ENCODE data around the gene GLDC.
"Not testable (repeated sequence)": the region's sequence is repeated elsewhere in the genome, so short reads cannot be mapped to it uniquely, and the experiment has no call there.

Gene GLDC

DNA sequence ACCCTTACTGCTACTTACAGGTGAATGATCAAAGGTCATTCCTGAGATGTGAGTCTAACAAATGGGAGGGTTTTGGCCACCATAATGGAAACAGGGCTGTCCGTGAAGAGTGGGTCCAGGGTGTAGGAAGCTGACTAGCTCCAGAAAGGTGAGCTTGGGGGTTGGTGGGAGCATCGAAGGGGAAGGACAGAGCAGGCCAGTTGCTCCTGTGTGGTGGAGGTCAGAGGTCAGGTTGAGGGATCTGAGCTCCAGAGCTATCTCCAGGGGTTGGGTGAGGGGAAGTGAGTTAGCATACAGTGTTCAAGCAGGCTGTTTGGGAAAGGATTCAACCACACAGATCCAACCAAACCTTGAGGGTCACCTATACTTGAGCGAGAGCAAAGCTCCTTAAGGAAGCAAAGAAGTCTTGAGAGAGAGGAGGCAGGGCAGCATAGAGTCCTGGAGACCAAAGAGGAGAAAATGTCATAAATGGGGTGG, 18.7 kb upstream of the GLDC start:
- no peak for DNase-seq (ENCODE audit: low read depth, low spot score)

DNA sequence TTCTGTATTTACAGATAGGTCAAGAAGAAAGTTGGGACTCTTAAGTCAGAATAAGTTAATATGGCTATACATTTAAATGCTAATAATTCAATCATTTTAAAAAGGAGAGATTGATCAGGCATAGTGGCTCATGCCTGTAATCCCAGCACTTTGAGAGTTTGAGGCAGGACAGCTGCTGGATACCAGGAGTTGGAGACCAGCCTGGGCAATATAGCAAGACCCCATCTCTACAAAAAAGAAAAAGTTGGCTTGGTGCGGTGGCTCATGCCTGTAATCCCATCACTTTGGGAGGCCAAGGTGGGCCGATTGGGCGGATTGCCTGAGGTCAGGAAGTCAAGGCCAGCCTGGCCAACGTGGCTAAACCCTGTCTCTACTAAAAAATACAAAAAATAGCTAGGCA, 15.0 kb upstream of the GLDC start:
- DNase-seq (ENCODE audit: low read depth, low spot score): no peak

DNA sequence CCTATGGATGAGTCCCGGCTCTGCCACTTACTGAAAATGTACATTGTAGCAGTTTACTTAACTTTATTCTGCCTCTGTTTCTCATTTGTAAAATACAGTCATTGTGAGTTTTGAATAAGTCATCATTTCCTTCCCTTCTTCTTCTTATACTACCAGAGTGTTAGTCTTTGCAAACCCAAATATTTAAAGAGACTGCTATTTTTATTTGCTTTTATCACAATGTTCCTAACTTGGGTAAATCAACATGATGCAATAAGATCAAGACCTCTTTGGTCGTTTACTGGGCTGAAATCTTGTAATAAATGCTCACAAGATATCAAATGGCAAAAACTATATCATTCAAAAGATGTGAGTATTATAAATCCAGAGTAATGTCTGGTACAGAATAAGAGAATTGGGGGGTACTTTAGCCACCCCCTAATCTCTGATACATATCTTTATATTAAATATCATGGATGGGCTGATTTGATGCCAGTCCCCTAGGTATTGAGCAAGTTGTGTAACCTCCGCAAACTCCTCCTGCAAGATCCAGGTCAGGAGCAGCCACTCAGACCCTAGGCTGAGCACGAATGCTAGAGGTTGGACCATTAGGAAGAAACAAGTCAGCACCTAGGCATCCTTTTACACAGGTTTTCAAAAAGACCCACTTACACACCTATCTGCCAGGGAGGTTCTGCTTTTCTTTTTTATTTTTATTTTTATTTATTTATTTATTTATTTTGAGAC, 13.3 kb upstream of the GLDC start:
- DNase-seq (ENCODE audit: low read depth, low spot score): no peak

GRCh38 chr9:6656614-6657300, 11.2 kb upstream of the GLDC start:
- no peak for DNase-seq (ENCODE audit: low read depth, low spot score)

DNA sequence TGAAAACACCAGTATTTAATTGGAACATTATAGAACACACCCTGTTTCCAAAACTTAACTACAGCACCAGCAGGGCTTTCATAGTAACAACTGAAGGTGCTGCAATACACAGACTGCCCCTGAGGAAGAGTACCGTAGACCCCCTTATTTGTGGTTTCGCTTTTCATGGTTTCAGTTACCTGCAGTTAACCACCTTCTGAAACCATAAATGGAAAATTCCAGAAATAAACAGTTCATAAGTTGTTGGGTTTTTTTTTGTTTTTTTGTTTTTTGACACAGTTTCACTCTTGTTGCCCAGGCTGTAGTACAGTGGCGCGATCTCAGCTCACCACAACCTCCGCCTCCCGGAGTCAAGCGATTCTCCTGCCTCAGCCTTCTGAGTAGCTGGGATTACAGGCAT, 9.5 kb upstream of the GLDC start:
- DNase-seq (ENCODE audit: low read depth, low spot score): no peak

GRCh38 chr9:6646293-6646636, 736 bp upstream of the GLDC start:
- no peak for DNase-seq (ENCODE audit: low read depth, low spot score)

DNA sequence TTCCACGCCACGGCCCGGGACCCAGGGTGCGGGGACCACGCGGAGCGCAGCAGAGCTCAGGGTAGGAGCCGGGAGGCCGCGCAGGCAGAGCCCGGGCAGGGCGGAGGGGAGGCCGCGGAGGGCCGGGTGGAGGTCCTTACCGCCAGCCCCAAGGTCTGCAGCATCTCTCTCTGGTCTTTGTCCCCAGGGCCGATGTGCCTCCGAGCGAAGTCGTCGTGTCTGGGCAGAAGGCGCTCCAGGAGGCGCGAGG, 499 bp downstream of the GLDC start:
- not testable (repeated sequence) for DNase-seq (ENCODE audit: low read depth, low spot score)

GRCh38 chr9:6644346-6645104, 1.0 kb downstream of the GLDC start:
- no peak for DNase-seq (ENCODE audit: low read depth, low spot score)

DNA sequence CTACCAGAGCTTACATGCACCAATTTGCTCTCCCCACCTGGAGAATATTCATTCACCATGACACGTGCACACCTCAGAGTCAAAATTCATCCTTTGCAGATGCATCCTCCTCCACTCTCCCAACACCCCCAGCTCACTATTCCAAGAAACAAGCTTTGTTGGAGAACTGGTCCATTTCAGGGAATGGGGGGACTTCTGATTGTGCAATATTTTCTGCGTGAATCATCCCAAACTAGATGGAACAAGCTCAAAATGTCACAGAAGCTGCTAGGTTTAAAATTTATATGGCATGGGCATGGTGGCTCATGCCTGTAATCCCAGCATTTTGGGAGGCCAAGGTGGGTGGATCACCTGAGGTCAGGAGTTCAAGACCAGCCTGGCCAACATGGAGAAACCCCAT, 3.6 kb downstream of the GLDC start:
- DNase-seq (ENCODE audit: low read depth, low spot score): no peak

DNA sequence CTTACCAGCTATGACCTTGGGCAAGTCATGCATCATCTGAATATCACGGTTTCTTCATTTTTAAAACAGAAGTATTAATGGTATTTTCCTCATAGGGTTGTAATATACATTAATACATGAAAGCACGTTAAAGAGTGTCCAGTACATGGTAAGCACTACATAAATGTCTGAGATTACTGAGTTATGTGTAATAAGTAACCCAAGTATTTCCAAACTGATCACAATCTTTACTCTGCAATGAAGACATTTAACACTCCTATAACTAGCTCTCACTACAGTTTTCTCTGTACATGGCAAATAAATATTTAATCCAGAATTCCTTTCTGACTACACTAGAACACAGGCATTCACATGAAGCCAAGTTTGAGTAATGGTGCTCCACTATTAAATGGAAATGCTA, 4.0 kb downstream of the GLDC start:
- no peak for DNase-seq (ENCODE audit: low read depth, low spot score)

GRCh38 chr9:6641056-6641455, 4.5 kb downstream of the GLDC start:
- no peak for DNase-seq (ENCODE audit: low read depth, low spot score)

DNA sequence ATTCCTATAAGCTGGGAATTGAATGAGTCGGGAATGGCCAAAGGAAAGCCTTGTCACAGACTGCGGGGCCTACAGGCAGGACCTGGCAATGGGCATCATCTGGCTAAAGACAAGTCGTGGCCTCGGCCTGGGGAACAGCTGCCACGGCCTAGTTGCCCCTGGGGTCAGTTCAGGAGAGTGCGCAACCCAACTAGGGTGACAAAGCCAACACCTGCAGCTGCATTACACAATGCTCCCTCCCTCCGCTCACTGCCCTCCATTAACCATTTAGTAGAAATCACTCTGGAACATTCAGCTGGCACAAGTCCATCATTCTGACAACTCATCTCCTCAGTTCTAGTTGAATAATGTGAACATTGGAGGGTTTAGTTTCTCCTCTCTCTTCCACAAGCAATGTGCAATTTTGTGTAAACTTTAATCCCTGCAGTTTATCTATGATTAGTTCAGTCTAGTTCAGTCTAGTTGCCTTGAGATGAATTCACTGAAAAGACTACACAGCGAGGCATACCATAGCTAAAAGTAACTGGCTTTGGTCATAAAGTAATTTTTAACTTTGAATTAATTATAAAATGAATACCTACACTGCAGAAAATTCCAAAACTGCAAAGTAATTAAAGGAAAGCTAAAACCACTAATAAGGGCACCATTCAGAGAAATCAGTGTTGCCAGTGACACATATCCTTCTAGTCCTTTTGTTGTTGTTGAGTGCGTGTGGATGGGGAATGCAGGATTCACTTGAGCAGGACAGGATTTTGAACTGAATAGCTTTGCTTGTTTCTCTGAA, 5.1 kb downstream of the GLDC start:
- DNase-seq (ENCODE audit: low read depth, low spot score): no peak

DNA sequence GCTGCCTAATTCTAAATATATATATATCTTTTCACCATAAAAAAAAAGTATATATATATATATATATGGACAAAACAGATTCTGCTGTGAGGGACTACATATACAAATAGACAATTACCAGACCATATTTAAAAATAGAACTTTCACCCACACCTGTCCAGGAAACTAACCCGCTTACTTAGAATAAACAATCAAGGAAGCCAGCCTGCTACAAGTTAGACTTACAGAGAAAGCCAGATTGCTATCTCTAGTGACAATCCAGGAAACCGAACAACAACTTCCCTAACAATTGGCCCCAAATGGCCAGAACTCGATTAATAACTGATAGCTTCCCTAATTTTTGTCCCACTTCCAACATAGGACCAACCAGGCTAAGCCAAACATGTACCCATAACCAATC, 5.9 kb downstream of the GLDC start:
- DNase-seq (ENCODE audit: low read depth, low spot score): no peak

DNA sequence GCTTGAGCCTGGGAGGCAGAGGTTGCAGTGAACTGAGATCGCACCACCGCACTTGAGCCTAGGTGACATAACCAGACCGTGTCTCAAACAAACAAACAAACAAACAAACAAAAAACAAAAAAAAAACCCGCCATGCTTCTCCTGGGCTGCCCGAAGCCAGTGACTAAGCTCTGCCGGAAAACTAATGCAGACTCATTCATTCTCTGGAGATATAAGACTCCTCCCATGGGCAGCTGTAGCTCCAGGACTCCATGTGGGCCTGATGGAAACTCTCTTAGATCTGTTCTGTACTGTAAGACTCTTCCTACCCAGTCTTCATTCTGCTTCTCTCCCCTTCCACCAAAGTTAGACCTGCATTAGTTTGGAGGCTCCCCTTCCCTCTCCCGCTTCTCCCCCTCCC, 11.1 kb downstream of the GLDC start:
- no peak for DNase-seq (ENCODE audit: low read depth, low spot score)

- DNase-seq (ENCODE audit: low read depth, low spot score): no peak
Observed at GRCh38 chr9:6633378-6633777, 12.2 kb downstream of the GLDC start.

DNA sequence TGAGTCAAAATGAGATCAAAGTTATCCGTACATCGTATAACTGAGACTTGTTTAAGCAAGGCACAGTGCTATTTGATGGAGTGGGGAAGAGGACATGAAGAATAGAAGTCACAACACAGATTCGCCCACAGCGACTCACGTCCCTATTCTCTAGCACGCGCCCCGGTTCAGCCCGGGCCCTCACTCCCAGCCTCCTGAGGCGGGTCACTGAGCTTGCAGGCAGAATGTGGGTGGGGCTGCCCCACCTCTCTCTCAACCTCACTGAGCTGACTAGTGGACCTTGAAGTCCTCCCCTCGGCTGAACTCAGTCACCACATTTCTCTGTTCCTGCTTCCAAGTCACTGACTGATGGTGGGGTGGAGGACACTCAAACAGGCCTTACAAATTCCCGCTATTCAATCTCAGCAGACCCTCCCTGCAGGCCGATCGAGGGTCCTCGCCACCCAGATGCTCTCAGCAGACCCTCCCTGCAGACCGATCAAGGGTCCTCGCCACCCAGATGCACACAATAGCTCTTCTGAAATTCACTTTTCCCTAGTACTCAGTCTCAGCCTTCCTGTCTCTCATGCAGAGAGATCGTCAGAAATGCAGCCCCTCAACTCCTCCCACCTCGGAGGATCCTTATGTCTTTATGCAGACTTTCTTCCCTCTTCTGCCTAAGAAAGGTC, 12.9 kb downstream of the GLDC start:
- DNase-seq (ENCODE audit: low read depth, low spot score): no peak

DNA sequence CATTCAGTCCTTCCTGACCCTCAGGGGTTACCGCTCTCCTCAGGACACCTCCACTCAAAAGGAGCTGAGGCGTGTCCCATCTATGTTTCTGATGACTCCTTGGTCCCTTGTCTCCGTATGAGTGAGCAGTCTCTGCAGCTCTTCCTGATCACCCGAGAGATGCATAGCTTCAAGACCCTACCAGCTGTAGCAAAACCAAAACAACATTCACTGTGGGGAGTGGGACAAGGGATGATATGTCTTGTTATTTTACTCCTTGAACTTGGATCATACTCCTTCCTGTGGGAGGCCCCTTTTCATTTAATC, 14.4 kb downstream of the GLDC start:
- no peak for DNase-seq (ENCODE audit: low read depth, low spot score)

DNA sequence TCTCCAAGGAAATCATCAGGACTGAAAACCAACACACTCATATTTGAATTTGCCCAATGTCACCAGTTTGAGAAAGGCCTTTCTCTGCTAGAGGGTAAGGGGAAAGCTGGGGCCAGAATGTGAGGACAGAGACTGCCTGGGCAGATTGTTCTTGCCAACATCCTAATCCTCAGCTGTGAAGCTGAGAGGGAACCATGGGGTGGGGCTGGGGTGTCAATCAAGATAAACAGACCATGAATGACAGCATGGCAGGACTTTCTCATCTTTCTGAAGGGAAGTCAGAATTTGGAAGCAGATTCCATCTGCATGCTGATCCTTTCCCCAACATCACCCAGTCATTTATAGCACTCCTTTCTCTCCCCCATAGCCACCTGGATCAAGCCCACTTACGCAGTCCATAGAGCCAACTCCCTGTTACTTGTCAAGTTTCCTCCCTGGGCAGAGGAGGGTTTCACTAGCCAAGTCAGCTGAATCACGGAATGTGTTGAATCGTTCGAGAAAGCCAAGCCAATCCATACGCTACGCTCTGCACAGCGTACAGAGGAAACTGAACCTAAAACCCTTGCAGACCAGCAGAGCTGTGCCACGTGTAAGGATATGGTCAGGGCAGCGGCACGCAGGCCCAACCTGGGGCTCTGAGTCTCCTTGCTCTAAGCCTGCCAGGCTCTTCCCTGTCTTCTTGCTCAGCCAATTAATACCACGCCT, 14.9 kb downstream of the GLDC start:
- DNase-seq (ENCODE audit: low read depth, low spot score): no peak

DNA sequence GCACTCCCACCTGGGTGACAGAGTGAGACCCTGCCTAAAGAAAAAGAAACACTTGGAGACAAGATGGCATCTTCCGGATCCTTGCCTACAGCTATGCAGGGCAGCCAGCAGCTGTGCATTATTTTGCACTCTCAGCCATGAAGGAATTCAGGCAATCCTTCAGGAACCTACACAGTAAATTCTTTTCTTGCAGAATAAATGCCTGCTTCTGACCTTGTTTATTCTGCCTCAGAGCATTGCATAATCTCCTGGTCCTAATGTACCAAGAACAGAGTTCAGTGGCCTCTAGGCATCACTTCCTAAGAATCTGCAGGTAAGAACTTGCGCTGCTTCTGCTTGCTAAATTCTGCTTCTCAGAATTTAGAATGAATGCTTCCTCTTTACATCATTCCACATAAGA, 16.8 kb downstream of the GLDC start:
- DNase-seq (ENCODE audit: low read depth, low spot score): no peak

DNA sequence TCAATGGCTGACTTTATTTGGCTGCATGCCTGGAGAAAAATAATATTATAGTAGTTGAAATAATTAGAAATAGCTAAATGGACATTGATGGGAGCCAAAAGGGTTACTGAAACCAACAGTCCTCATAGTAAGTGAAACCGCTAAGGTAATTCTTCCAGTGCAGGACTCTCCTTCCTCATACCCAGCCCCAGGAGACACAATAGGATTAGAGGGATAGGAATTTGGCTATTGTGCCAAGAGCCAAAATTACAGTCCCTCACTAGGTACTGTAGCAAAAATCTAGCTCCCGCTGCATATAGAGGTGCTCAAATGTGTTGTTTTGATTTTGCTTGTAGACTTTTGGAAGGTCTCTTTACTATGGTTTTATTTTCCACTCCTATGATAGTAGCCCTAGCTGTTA, 20.2 kb downstream of the GLDC start:
- no peak for DNase-seq (ENCODE audit: low read depth, low spot score)

DNA sequence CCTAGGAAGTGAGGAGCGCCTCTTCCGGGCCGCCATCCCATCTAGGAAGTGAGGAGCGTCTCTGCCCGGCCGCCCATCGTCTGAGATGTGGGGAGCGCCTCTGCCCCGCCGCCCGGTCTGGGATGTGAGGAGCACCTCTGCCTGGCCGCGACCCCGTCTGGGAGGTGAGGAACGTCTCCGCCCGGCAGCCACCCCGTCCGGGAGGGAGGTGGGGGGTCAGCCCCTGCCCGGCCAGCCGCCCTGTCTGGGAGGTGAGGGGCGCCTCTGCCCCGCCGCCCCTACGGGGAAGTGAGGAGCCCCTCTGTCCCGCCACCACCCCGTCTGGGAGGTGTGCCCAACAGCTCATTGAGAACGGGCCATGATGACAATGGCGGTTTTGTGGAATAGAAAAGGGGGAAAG, 22.7 kb downstream of the GLDC start:
- not testable (repeated sequence) for DNase-seq (ENCODE audit: low read depth, low spot score)
